Body of pancreas (tissue), 4 donors: ENCODE results near the gene USP17L10. TPM values are rescaled to one million over a fixed set of nuclear protein-coding genes. Genes with fewer than 3 reads are reported as not detected.
"Not testable (repeated sequence)": the region's sequence is repeated elsewhere in the genome, so short reads cannot be mapped to it uniquely, and the experiment has no call there.

Experiments
- ATAC-seq: fragments of 150-250 bp; one replicate; pipeline ENCODE4 v1.9.1; 2016
- DNase-seq, 4 donors: peaks; one replicate each; pipeline ENCODE4 v3.0.0-alpha.2; 2019
- H3K27ac ChIP-seq, 4 donors: fragments of 200-600 bp; sonication (generic); 1 replicate in 3 of 4; 2 replicates in 1 of 4; pipeline versions ENCODE4 v1.5.1 to v1.6.1; 2016 to 2019; ENCODE audit warnings: mild to moderate bottlenecking in 1 of 4, mixed read lengths in 1 of 4, moderate library complexity in 1 of 4
- H3K27me3 ChIP-seq, 2 donors: fragments of 200-600 bp; sonication (generic); one replicate each; pipeline ENCODE4 v1.6.0; 2016; ENCODE audit warnings: mild to moderate bottlenecking in 1 of 2
- H3K36me3 ChIP-seq, 2 donors: fragments of 200-600 bp; sonication (generic); replicated peaks in 1 of 2; 2 replicates each; pipeline ENCODE4 v1.5.1; 2016; ENCODE audit warnings: low read depth in 2 of 2; ENCODE audit not compliant: insufficient read depth in 1 of 2
- H3K4me1 ChIP-seq: fragments of 200-600 bp; sonication (generic); one replicate; pipeline ENCODE4 v1.6.0; 2016
- H3K4me3 ChIP-seq, 2 donors: fragments of 200-600 bp; sonication (generic); 1 replicate in 1 of 2; 2 replicates in 1 of 2; pipeline ENCODE4 v1.5.1; 2016 to 2019
- H3K9me3 ChIP-seq, 3 donors: fragments of 200-600 bp; sonication (generic); 1 replicate in 2 of 3; 2 replicates in 1 of 3; pipeline ENCODE4 v1.5.1; 2016
- WGBS, 2 donors: methylation state at CpG; one replicate each; pipeline ENCODE4 v1.1.5; 2017; 5-methylcytosine and 5-hydroxymethylcytosine counted together
- intact Hi-C: fragments of 100-400 bp; cut with DNase I; formaldehyde crosslinking; loops from one replicate; pipeline ENCODE4 v1.15.1; 2023
- total RNA-seq, 2 donors: library from RNA; depleted of rRNA; stranded (reverse); fragments of >200 nt; gene quantifications; one replicate each; pipeline ENCODE4 v1.1.0, GENCODE V29; 2016

The USP17L10 gene
- not detected for total RNA-seq

DNA sequence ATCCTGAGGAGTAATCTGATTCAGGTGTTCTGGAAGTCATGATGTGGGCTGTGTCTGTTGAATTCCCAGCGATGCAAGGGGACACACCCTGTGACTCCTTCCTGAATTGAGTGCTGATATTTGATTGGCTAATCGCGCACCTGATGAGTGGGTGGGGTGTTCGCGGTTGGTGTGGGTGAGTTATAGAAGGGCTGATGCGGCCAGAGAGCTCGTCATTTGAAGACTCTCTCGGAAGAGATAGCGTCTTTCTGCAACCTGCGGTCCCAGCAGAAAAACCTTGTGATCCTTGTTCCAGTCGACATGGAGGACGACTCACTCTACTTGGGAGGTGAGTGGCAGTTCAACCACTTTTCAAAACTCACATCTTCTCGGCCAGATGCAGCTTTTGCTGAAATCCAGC lies at the start of gene USP17L10:
Gene USP17L10, plus strand, starts transcription at position 301 of the 400 bp plus-strand sequence. Its CDS starts 0 bp downstream, at position 301.
- ATAC-seq, H3K27me3 ChIP-seq, DNase-seq, H3K9me3 ChIP-seq, H3K36me3 ChIP-seq, intact Hi-C loops, H3K27ac ChIP-seq, H3K4me1 ChIP-seq, H3K4me3 ChIP-seq: not testable (repeated sequence)
- WGBS, 2 donors, result 43% methylated on average over 3 of the region's 13 CpGs; no CpG with 5 or more reads in 1 of the 2 donors

DNA sequence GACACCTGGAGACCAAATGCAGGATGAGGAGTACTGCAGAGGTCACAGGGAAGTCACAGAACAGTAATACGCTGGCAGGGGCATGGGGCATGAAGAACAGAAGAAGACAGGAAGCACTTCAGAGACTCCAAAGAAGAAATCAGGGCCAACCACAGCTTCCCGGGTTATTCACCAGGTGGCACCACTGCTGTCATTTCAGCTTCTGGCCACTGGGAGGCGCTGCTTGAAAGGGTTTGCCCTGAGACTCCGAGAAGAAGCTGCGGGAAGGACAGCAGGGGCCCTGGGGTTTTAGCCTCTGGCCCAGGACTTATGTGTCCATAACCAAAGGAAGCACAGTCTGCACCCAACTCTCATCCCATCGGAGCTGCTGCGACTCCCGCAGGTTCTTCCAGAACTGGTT lies 44.5 kb upstream of the USP17L10 start:
- DNase-seq, H3K9me3 ChIP-seq, ATAC-seq, H3K4me1 ChIP-seq, intact Hi-C loops, H3K4me3 ChIP-seq, H3K27me3 ChIP-seq, H3K27ac ChIP-seq, H3K36me3 ChIP-seq: not testable (repeated sequence)
- no CpG with 5 or more reads among the region's 8 CpGs for WGBS, 2 donors

GRCh38 chr4:9169791-9170459 lies 40.5 kb upstream of the USP17L10 start, which contains the start of gene FAM90A26:
TSS of gene FAM90A26 (plus strand) at chr4:9170409. CDS start at chr4:9173173, 2,764 bp downstream.
- ATAC-seq, H3K27me3 ChIP-seq, intact Hi-C loops, DNase-seq, H3K4me3 ChIP-seq, H3K9me3 ChIP-seq, H3K36me3 ChIP-seq, H3K27ac ChIP-seq, H3K4me1 ChIP-seq: not testable (repeated sequence)
- no CpG with 5 or more reads among the region's 11 CpGs for WGBS, 2 donors

DNA sequence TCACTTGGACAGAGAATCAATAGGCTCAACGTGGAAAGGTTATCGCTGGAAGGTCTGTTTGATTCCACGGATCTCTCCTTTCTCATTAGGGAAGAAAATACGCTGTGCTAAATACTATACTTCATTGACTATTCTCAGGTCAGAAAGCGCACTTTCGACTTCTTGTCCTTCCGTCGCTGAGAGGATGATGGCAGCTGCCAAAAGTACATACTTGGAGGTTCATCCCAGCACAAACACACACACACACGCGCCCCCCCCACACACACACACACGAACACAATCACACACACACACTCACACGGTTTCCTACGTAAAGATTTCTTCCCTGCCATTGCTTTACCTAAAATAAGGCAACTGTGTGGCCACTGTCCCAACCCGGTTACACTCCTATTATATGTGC lies 4.2 kb downstream of the USP17L10 start:
- 62 to 71% methylated on average over 10 of the region's 14 CpGs for WGBS, 2 donors
- H3K9me3 ChIP-seq, H3K36me3 ChIP-seq, ATAC-seq, H3K4me3 ChIP-seq, H3K27me3 ChIP-seq, H3K4me1 ChIP-seq, H3K27ac ChIP-seq, intact Hi-C loops: not testable (repeated sequence)
- DNase-seq, result peak in 1 of 4 donors; percentile 3

- intact Hi-C loops, H3K4me1 ChIP-seq, H3K27me3 ChIP-seq, H3K27ac ChIP-seq, H3K9me3 ChIP-seq, ATAC-seq, DNase-seq, H3K4me3 ChIP-seq, H3K36me3 ChIP-seq: not testable (repeated sequence)
- no CpG with 5 or more reads among the region's 14 CpGs for WGBS, 2 donors
These were observed 4.6 kb downstream of the USP17L10 start, which contains the start of gene USP17L11 for GRCh38 chr4:9215105-9215504. TSS of gene USP17L11 (plus strand) at chr4:9215405. CDS start at chr4:9215405, 0 bp downstream.

GRCh38 chr4:9219852-9220251 lies 9.4 kb downstream of the USP17L10 start, which contains the start of gene USP17L12:
TSS of gene USP17L12 (plus strand) at chr4:9220152. CDS start at chr4:9220152, 0 bp downstream.
- intact Hi-C loops, ATAC-seq, H3K27ac ChIP-seq, H3K4me3 ChIP-seq, H3K27me3 ChIP-seq, H3K36me3 ChIP-seq, DNase-seq, H3K9me3 ChIP-seq, H3K4me1 ChIP-seq: not testable (repeated sequence)
- WGBS, 2 donors, result no CpG with 5 or more reads among the region's 13 CpGs

- H3K27me3 ChIP-seq, H3K9me3 ChIP-seq, ATAC-seq, H3K27ac ChIP-seq, intact Hi-C loops, H3K4me3 ChIP-seq, DNase-seq, H3K4me1 ChIP-seq, H3K36me3 ChIP-seq: not testable (repeated sequence)
- WGBS, 2 donors, result no CpG with 5 or more reads among the region's 14 CpGs
These were observed 14.1 kb downstream of the USP17L10 start, which contains the start of gene USP17L13 for GRCh38 chr4:9224596-9224995. TSS of gene USP17L13 (plus strand) at chr4:9224896. CDS start at chr4:9224896, 0 bp downstream.

DNA sequence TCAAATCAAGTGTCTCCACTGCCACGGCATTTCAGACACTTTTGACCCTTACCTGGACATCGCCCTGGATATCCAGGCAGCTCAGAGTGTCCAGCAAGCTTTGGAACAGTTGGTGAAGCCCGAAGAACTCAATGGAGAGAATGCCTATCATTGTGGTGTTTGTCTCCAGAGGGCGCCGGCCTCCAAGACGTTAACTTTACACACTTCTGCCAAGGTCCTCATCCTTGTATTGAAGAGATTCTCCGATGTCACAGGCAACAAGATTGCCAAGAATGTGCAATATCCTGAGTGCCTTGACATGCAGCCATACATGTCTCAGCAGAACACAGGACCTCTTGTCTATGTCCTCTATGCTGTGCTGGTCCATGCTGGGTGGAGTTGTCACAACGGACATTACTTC lies 19.8 kb downstream of the USP17L10 start:
- H3K27ac ChIP-seq, H3K9me3 ChIP-seq, H3K36me3 ChIP-seq, intact Hi-C loops, H3K4me1 ChIP-seq, ATAC-seq, H3K4me3 ChIP-seq, H3K27me3 ChIP-seq: not testable (repeated sequence)
- DNase-seq, result peak in 1 of 4 donors; percentile 2
- WGBS, 2 donors, result 64% methylated on average over 5 of the region's 8 CpGs; no CpG with 5 or more reads in 1 of the 2 donors

- H3K36me3 ChIP-seq, DNase-seq, intact Hi-C loops, H3K27ac ChIP-seq, H3K27me3 ChIP-seq, H3K4me1 ChIP-seq, H3K9me3 ChIP-seq, H3K4me3 ChIP-seq, ATAC-seq: not testable (repeated sequence)
- no CpG with 5 or more reads among the region's 15 CpGs for WGBS, 2 donors
These were observed 23.6 kb downstream of the USP17L10 start, which contains the start of gene USP17L15 for GRCh38 chr4:9234085-9234484. TSS of gene USP17L15 (plus strand) at chr4:9234385. CDS start at chr4:9234385, 0 bp downstream.

- intact Hi-C loops, H3K9me3 ChIP-seq, H3K4me1 ChIP-seq, H3K27ac ChIP-seq, H3K4me3 ChIP-seq, H3K27me3 ChIP-seq, H3K36me3 ChIP-seq, ATAC-seq: not testable (repeated sequence)
- DNase-seq, result peak in 3 of 4 donors; percentile 5 to 12 (median 6)
- WGBS, 2 donors, result no CpG with 5 or more reads among the region's 12 CpGs
These were observed 28.0 kb downstream of the USP17L10 start for GRCh38 chr4:9238461-9238860.

DNA sequence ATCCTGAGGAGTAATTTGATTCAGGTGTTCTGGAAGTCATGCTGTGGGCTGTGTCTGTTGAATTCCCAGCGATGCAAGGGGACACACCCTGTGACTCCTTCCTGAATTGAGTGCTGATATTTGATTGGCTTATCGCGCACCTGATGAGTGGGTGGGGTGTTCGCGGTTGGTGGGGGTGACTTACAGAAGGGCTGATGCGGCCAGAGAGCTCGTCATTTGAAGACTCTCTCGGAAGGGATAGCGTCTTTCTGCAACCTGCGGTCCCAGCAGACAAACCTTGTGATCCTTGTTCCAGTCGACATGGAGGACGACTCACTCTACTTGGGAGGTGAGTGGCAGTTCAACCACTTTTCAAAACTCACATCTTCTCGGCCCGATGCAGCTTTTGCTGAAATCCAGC lies 33.1 kb downstream of the USP17L10 start, which contains the start of gene USP17L17:
Gene USP17L17, plus strand, starts transcription at position 301 of the 400 bp plus-strand sequence. Its CDS starts 0 bp downstream, at position 301.
- H3K4me1 ChIP-seq, H3K36me3 ChIP-seq, H3K27ac ChIP-seq, intact Hi-C loops, H3K4me3 ChIP-seq, DNase-seq, H3K9me3 ChIP-seq, ATAC-seq, H3K27me3 ChIP-seq: not testable (repeated sequence)
- WGBS, 2 donors, result 80 to 81% methylated on average over 7 to 14 of the region's 14 CpGs
